ENCODE data around the gene LATS2.

DNA sequence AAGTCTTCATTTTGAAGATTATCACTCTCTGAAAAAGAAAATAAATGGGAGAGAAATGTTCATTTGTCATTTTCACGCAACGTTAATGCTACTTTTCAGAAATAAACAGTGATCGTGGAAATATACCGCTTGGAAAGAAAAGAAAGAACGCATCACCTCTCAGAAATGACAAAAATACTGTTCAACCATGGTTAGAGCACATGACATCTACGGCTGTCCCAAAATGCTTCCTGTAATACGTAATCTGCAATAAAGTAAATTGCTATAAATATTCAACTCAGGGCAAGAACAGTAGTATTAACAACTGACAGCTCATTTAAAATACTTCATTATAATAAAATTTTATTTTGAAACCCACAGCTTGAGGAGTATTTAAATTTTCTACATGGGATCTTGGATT lies 15.2 kb downstream of the LATS2 start:
- TF ChIP-seq, protein P1, sequence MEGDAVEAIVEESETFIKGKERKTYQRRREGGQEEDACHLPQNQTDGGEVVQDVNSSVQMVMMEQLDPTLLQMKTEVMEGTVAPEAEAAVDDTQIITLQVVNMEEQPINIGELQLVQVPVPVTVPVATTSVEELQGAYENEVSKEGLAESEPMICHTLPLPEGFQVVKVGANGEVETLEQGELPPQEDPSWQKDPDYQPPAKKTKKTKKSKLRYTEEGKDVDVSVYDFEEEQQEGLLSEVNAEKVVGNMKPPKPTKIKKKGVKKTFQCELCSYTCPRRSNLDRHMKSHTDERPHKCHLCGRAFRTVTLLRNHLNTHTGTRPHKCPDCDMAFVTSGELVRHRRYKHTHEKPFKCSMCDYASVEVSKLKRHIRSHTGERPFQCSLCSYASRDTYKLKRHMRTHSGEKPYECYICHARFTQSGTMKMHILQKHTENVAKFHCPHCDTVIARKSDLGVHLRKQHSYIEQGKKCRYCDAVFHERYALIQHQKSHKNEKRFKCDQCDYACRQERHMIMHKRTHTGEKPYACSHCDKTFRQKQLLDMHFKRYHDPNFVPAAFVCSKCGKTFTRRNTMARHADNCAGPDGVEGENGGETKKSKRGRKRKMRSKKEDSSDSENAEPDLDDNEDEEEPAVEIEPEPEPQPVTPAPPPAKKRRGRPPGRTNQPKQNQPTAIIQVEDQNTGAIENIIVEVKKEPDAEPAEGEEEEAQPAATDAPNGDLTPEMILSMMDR (IDR thresholded peaks at IDR 0.05): no peak
- TF ChIP-seq POLR2A (IDR thresholded peaks at IDR 0.05): no peak
